K562 (cell line): ENCODE results near the gene RABIF.

Experiments used
- ZNF785 ChIP-seq: fragments of 250-450 bp; sonication (Bioruptor Pico); IDR thresholded peaks from 2 replicates; pipeline ENCODE4 v1.4.0; 2020; ENCODE audit warnings: mild to moderate bottlenecking
- TF ChIP-seq, protein P1 (sequence below): sonication (generic); formaldehyde crosslinking; IDR thresholded peaks from 2 replicates; pipeline ENCODE4 v1.8.0; 2022; ENCODE audit warnings: mild to moderate bottlenecking, missing genetic modification reagents

DNA sequence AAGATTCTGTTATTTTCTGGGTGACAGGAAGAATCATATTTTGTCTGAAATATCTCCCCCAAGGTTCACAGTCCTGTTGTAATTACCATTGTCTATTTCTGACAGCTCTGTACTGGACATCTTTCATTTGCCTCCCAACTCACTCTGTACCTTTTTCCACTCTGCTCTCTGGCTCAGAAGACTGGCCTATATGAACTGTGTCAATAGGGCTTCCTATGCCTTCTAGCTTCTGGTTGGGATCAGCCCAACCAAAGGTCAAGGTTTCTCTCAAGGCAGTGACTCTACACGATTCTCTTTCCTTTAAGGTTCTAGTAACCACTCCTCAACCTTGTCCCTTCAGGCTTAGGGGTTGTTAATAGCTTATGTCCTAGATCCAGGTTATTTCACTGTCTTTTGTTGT lies 20.5 kb upstream of the RABIF start:
- no peak for TF ChIP-seq ZNF785 (CRISPR knock-in tag)
- TF ChIP-seq, protein P1, sequence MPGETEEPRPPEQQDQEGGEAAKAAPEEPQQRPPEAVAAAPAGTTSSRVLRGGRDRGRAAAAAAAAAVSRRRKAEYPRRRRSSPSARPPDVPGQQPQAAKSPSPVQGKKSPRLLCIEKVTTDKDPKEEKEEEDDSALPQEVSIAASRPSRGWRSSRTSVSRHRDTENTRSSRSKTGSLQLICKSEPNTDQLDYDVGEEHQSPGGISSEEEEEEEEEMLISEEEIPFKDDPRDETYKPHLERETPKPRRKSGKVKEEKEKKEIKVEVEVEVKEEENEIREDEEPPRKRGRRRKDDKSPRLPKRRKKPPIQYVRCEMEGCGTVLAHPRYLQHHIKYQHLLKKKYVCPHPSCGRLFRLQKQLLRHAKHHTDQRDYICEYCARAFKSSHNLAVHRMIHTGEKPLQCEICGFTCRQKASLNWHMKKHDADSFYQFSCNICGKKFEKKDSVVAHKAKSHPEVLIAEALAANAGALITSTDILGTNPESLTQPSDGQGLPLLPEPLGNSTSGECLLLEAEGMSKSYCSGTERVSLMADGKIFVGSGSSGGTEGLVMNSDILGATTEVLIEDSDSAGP (CRISPR knock-in tag): no peak
